GM23338 (cell line): ENCODE measurements around the gene ZNF865. TPM values are rescaled to one million over a fixed set of nuclear protein-coding genes. Genes with fewer than 3 reads are reported as not detected.

ENCODE experiments used
- ATAC-seq: fragments of 200-7000 bp; cut with Tn5 transposase; 3 replicates; pipeline ENCODE4 v1.9.1; 2020
- DNase-seq: peaks from one replicate; pipeline ENCODE4 v3.0.0-alpha.2; 2015; ENCODE audit warnings: low spot score
- H2AFZ ChIP-seq: fragments of 200-600 bp; sonication (generic); 2 replicates; pipeline ENCODE4 v1.8.0; 2016; ENCODE audit warnings: antibody characterized with exemption, mild to moderate bottlenecking, moderate library complexity
- H3F3A ChIP-seq: fragments of 200-600 bp; sonication (generic); replicated peaks from 2 replicates; pipeline ENCODE4 v1.8.0; 2017; ENCODE audit warnings: antibody characterized with exemption, mixed run types, low read depth
- H3K27ac ChIP-seq: fragments of 200-600 bp; sonication (generic); 2 replicates; pipeline ENCODE4 v1.6.1; 2016; ENCODE audit warnings: low read depth
- H3K27me3 ChIP-seq: fragments of 200-600 bp; sonication (generic); 2 replicates; pipeline ENCODE4 v1.8.0; 2016; ENCODE audit warnings: mild to moderate bottlenecking, mixed run types, moderate library complexity; ENCODE audit not compliant: insufficient read depth
- H3K36me3 ChIP-seq: fragments of 200-600 bp; sonication (generic); 2 replicates; pipeline ENCODE4 v1.8.0; 2016; ENCODE audit warnings: mild to moderate bottlenecking; ENCODE audit not compliant: insufficient read depth
- H3K4me1 ChIP-seq: fragments of 200-600 bp; sonication (generic); 2 replicates; pipeline ENCODE4 v1.8.0; 2016; ENCODE audit warnings: mild to moderate bottlenecking, moderate library complexity; ENCODE audit not compliant: insufficient read depth
- H3K4me2 ChIP-seq: fragments of 200-600 bp; sonication (generic); 2 replicates; pipeline ENCODE4 v1.7.1; 2017; ENCODE audit warnings: mixed run types
- H3K4me3 ChIP-seq: fragments of 200-600 bp; sonication (generic); 2 replicates; pipeline ENCODE4 v1.6.1; 2016; ENCODE audit warnings: mixed run types
- H3K79me2 ChIP-seq: fragments of 200-600 bp; sonication (generic); replicated peaks from 2 replicates; pipeline ENCODE4 v1.8.0; 2017; ENCODE audit warnings: mild to moderate bottlenecking; ENCODE audit not compliant: insufficient read depth
- H3K9me2 ChIP-seq: fragments of 200-600 bp; sonication (generic); 2 replicates; pipeline ENCODE4 v1.8.0; 2017; ENCODE audit not compliant: insufficient read depth
- H4K20me1 ChIP-seq: fragments of 200-600 bp; sonication (generic); replicated peaks from 2 replicates; pipeline ENCODE4 v1.8.0; 2017; ENCODE audit warnings: mild to moderate bottlenecking; ENCODE audit not compliant: insufficient read depth
- H3K27ac Mint-ChIP-seq: 2 replicates; pipeline ENCODE4 v1.8.0; 2020; ENCODE audit warnings: inconsistent platforms, mild to moderate bottlenecking, moderate library complexity, mixed read lengths
- H3K27me3 Mint-ChIP-seq: 3 replicates; pipeline ENCODE4 v1.8.0; 2022; ENCODE audit warnings: low read depth, mild to moderate bottlenecking, moderate library complexity, mixed read lengths, inconsistent platforms; ENCODE audit not compliant: insufficient read depth, poor library complexity
- H3K36me3 Mint-ChIP-seq: 3 replicates; pipeline ENCODE4 v1.8.0; 2021; ENCODE audit warnings: low read depth, mild to moderate bottlenecking, inconsistent platforms, moderate library complexity, mixed read lengths
- H3K4me1 Mint-ChIP-seq: 3 replicates; pipeline ENCODE4 v1.8.0; 2020; ENCODE audit warnings: mild to moderate bottlenecking, inconsistent platforms, mixed read lengths
- H3K4me3 Mint-ChIP-seq: 3 replicates; pipeline ENCODE4 v1.8.0; 2021; ENCODE audit warnings: moderate library complexity, mild to moderate bottlenecking, inconsistent platforms, mixed read lengths
- H3K9me3 Mint-ChIP-seq: 3 replicates; pipeline ENCODE4 v1.8.0; 2020; ENCODE audit warnings: moderate library complexity, mild to moderate bottlenecking, inconsistent platforms, mixed read lengths
- CREB1 ChIP-seq: fragments of 250-450 bp; sonication (Bioruptor Pico); IDR thresholded peaks from 2 replicates; pipeline ENCODE4 v1.5.0; 2020; ENCODE audit warnings: low read depth, mild to moderate bottlenecking, moderate library complexity
- ETS1 ChIP-seq: IDR thresholded peaks from 2 replicates; pipeline ENCODE4 v1.6.1; 2016; ENCODE audit warnings: antibody characterized with exemption
- EZH2phosphoT487 ChIP-seq: fragments of 200-600 bp; sonication (generic); IDR thresholded peaks from one replicate; pipeline ENCODE4 v1.8.1; 2018; ENCODE audit warnings: antibody characterized with exemption; ENCODE audit not compliant: unreplicated experiment
- NANOG ChIP-seq: IDR thresholded peaks from 2 replicates; pipeline ENCODE4 v1.6.1; 2016; ENCODE audit warnings: antibody characterized with exemption, borderline replicate concordance
- POLR2AphosphoS5 ChIP-seq: IDR thresholded peaks from 2 replicates; pipeline ENCODE4 v1.6.1; 2016; ENCODE audit warnings: antibody characterized with exemption, low read depth
- STAT1 ChIP-seq: IDR thresholded peaks from one replicate; pipeline ENCODE4 v1.6.1; 2016; ENCODE audit warnings: antibody characterized with exemption; ENCODE audit not compliant: unreplicated experiment
- ZNF114 ChIP-seq: fragments of 250-450 bp; sonication (Bioruptor Pico); IDR thresholded peaks from 2 replicates; pipeline ENCODE4 v1.5.0; 2020; ENCODE audit warnings: mild to moderate bottlenecking, moderate library complexity
- ZNF331 ChIP-seq: fragments of 250-450 bp; sonication (Bioruptor Pico); IDR thresholded peaks from 2 replicates; pipeline ENCODE4 v1.5.0; 2020; ENCODE audit warnings: low read depth, mild to moderate bottlenecking, moderate library complexity
- ZNF462 ChIP-seq: fragments of 250-450 bp; sonication (Bioruptor Pico); IDR thresholded peaks from 2 replicates; pipeline ENCODE4 v1.5.0; 2020; ENCODE audit warnings: mild to moderate bottlenecking, moderate library complexity
- polyA plus RNA-seq: library from polyadenylated mRNA; unstranded; fragments of >200 nt; fragmentation: Nextera tagmentation; extraction: Ambion mirVana; gene quantifications from 2 replicates; pipeline ENCODE4 v1.2.1, GENCODE V29; 2016
- total RNA-seq: library from RNA; depleted of rRNA; stranded (reverse); fragments of >200 nt; shearing (Covaris generic); gene quantifications from 2 replicates; pipeline ENCODE4 v1.2.3, GENCODE V29; 2014
- TF ChIP-seq, protein P1 (sequence below): IDR thresholded peaks from one replicate; pipeline ENCODE4 v1.6.1; 2018; ENCODE audit warnings: antibody characterized with exemption; ENCODE audit not compliant: unreplicated experiment

ZNF865 gene
- total and polyA plus RNA-seq, 2 experiments from 2014 or later: 2.2 to 12.1 TPM

GRCh38 chr19:55635334-55635717 lies 29.9 kb downstream of the ZNF865 start:
- ATAC-seq (no peak), DNase-seq (no peak)
- Histone ChIP-seq H3K4me3 (peak overlapping the region; percentile 84), H4K20me1 (peaks cover 5% of the 10 kb centered on the region; the same call in 1 of the 2 replicates), H3F3A (peaks cover 21% of the 10 kb centered on the region), H2AFZ (peak overlapping the region; percentile 84; the same call in 1 of the 2 replicates), H3K9me2 (peaks cover 3% of the 10 kb centered on the region; the same call in 1 of the 2 replicates), H3K79me2 (peaks cover 17% of the 10 kb centered on the region), H3K4me1 (peaks cover 9% of the 10 kb centered on the region), H3K4me2 (peak overlapping the region; percentile 98), H3K36me3 (no peaks in the 10 kb centered on the region), H3K27ac (0 out of 2 replicates have a peak overlapping the region, but pooled peaks have one; percentile 12), H3K27me3 (no peaks in the 10 kb centered on the region)
- no peak for TF ChIP-seq ETS1
- TF ChIP-seq ZNF462 (CRISPR knock-in tag): no peak
- TF ChIP-seq, protein P1, sequence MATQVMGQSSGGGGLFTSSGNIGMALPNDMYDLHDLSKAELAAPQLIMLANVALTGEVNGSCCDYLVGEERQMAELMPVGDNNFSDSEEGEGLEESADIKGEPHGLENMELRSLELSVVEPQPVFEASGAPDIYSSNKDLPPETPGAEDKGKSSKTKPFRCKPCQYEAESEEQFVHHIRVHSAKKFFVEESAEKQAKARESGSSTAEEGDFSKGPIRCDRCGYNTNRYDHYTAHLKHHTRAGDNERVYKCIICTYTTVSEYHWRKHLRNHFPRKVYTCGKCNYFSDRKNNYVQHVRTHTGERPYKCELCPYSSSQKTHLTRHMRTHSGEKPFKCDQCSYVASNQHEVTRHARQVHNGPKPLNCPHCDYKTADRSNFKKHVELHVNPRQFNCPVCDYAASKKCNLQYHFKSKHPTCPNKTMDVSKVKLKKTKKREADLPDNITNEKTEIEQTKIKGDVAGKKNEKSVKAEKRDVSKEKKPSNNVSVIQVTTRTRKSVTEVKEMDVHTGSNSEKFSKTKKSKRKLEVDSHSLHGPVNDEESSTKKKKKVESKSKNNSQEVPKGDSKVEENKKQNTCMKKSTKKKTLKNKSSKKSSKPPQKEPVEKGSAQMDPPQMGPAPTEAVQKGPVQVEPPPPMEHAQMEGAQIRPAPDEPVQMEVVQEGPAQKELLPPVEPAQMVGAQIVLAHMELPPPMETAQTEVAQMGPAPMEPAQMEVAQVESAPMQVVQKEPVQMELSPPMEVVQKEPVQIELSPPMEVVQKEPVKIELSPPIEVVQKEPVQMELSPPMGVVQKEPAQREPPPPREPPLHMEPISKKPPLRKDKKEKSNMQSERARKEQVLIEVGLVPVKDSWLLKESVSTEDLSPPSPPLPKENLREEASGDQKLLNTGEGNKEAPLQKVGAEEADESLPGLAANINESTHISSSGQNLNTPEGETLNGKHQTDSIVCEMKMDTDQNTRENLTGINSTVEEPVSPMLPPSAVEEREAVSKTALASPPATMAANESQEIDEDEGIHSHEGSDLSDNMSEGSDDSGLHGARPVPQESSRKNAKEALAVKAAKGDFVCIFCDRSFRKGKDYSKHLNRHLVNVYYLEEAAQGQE: no peak
- no peak for TF ChIP-seq NANOG
- TF ChIP-seq ZNF331: no peak
- TF ChIP-seq CREB1 (CRISPR knock-in tag): no peak
- TF ChIP-seq ZNF114 (CRISPR knock-in tag): no peak
- no peak for TF ChIP-seq POLR2AphosphoS5
- no peak for TF ChIP-seq STAT1
- no peak for TF ChIP-seq EZH2phosphoT487
- Mint-ChIP-seq H3K9me3 (peaks cover 8% of the 10 kb centered on the region), H3K36me3 (peaks cover 18% of the 10 kb centered on the region), H3K4me1 (peaks cover 27% of the 10 kb centered on the region), H3K4me3 (peak overlapping the region; percentile 100), H3K27ac (peak overlapping the region; percentile 99), H3K27me3 (peaks cover 22% of the 10 kb centered on the region)
